Large intestine (tissue), 3 donors: Measurements from ENCODE around the gene CEP55. TPM values are rescaled to one million over a fixed set of nuclear protein-coding genes. Genes with fewer than 3 reads are reported as not detected.
A peak's percentile ranks its signal among the peaks of the same experiment; 100 is the strongest.

Experiments
- DNase-seq, 2 donors: peaks; one replicate each; pipeline versions ENCODE4 v3.0.0 to v3.0.0-alpha.2; 2013
- H3K27ac ChIP-seq: one replicate; pipeline ENCODE4 v1.5.1; 2013; ENCODE audit warnings: low read length
- H3K27me3 ChIP-seq: 2 replicates; pipeline ENCODE4 v1.6.1; 2013; ENCODE audit warnings: low read length; ENCODE audit not compliant: control insufficient read depth, insufficient read depth
- H3K36me3 ChIP-seq: 2 replicates; pipeline ENCODE4 v1.6.1; 2013; ENCODE audit warnings: low read length; ENCODE audit not compliant: control insufficient read depth, insufficient read depth
- H3K4me1 ChIP-seq: one replicate; pipeline ENCODE4 v1.6.1; 2013; ENCODE audit warnings: low read length; ENCODE audit not compliant: control insufficient read depth, insufficient read depth
- H3K4me3 ChIP-seq: one replicate; pipeline ENCODE4 v1.5.1; 2013; ENCODE audit warnings: low read length
- H3K9me3 ChIP-seq: one replicate; pipeline ENCODE4 v1.6.1; 2013; ENCODE audit warnings: mild to moderate bottlenecking, low read depth, low read length, moderate library complexity; ENCODE audit not compliant: control insufficient read depth
- WGBS: methylation state at CpG from one replicate; pipeline ENCODE4 v1.1.5; 2013; ENCODE audit warnings: low lambda C conversion rate; ENCODE audit not compliant: insufficient coverage; 5-methylcytosine and 5-hydroxymethylcytosine counted together
- polyA plus RNA-seq: library from polyadenylated mRNA; unstranded; fragments of 120-200 nt; gene quantifications from one replicate; pipeline ENCODE4 v1.2.1, GENCODE V29; 2013

The CEP55 gene
- polyA plus RNA-seq, 1 donor = 6.8 TPM

DNA sequence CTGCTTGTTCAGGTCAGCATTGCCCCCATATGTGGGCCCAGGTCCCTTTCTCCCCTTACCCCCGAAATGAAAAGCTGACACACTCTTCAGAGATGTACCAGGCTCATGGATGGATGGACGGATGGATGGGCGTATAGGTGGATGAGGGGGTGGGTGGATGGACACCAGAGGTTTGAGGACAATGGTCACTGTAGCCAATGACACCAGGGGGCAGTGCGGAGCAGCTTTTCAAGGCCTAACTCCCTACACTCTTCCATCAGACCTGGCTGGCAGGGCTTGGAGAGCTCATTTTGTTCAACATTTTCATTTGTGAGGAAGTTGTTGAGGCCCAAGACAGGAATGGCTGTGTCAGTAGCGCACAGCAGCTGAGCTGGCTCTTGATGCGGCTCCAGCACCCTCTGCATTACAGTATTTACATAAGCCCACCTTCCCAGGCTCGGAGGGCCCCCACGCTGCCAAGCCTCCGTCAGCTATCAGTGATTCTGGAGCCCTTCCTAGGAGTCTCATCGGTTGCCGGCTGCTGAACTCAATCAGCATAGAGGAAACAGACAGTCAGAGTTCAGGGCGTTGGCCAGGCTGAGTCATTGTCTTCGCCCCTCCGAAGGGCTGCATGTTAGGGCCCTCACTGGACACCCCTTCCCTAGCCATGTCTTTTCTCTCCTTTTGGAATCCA lies 58.5 kb downstream of the CEP55 start:
- H3K27ac ChIP-seq = no peak overlapping the region
- no peaks in the 10 kb centered on the region for H3K36me3 ChIP-seq
- DNase-seq = peak; percentile 41 to 60
- peaks cover 5% of the 10 kb centered on the region for H3K9me3 ChIP-seq
- H3K4me1 ChIP-seq = peaks cover 29% of the 10 kb centered on the region
- no peak overlapping the region for H3K4me3 ChIP-seq
- no peaks in the 10 kb centered on the region for H3K27me3 ChIP-seq
- WGBS = 0% methylated on average over 1 of the region's 14 CpGs

DNA sequence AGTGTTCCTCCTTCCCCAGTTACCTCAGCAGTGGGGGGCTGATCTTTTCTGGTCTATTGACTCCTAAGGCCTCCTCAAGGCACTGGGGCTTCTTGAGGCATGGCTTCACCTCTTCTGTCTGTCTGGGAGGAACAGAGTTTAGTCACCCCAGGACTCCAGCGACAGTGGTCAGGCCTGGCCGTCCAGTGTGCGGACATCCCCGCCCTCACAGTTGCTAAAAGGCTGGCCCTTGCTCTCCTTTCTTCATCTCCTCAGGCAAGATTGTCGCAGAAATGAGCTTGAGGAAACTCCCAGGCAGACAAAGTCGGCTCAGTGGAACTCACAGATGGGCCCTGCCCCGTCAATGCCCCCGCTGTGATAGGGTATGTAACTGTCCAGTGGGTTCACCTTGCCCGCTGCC lies 63.1 kb downstream of the CEP55 start:
- H3K4me1 ChIP-seq = peaks cover 9% of the 10 kb centered on the region
- no peak overlapping the region for H3K4me3 ChIP-seq
- no peaks in the 10 kb centered on the region for H3K27me3 ChIP-seq
- H3K36me3 ChIP-seq = no peaks in the 10 kb centered on the region
- peaks cover 5% of the 10 kb centered on the region for H3K9me3 ChIP-seq
- no peak for DNase-seq
- H3K27ac ChIP-seq = no peak overlapping the region
- no CpG with 5 or more reads among the region's 9 CpGs for WGBS

DNA sequence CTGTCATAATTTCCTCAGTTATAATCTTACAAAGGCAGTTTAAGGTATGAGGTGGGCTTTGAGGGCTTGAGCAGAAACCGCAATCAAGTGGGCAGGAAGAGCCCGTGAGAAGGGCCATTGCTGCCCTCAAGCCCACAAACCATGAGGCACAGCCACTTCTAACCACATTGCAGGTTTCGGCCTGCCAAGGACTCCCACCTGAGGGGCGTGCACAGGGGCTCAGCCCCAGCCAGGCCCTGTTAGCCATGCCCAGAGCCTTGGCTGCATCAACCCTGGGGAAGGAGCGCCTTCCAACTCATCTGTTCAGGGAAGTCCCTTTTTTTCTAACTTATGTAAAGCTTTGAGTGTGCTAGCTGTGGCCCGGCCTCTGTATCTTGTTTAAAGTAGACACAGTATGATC lies 64.1 kb downstream of the CEP55 start:
- Histone ChIP-seq H3K4me3 (no peak overlapping the region), H3K9me3 (peaks cover 5% of the 10 kb centered on the region), H3K36me3 (no peaks in the 10 kb centered on the region), H3K4me1 (no peaks in the 10 kb centered on the region), H3K27ac (no peak overlapping the region), H3K27me3 (peaks cover 7% of the 10 kb centered on the region)
- WGBS = no CpG with 5 or more reads among the region's 6 CpGs
- no peak for DNase-seq

DNA sequence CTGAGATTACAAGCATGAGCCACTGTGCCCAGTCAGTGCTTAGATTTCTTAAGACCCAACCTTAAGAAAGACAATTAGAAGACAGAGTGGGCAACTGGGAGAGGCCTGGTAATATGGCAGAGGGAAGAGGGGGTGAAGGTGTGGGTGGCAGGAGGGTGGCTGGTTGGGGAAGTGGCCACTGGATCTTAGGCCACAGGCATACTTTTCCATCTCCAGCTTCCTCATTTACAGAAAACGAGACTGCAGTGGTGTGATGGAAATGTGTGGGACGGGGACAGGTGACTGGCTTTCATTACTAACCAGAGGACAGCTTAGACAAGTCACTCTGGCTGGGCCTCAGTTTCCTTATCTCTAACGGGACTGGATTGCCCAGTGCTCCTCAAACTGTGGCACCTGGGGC lies 69.0 kb downstream of the CEP55 start:
- DNase-seq = no peak
- Histone ChIP-seq H3K27me3 (peaks cover 51% of the 10 kb centered on the region), H3K4me3 (no peak overlapping the region), H3K4me1 (no peaks in the 10 kb centered on the region), H3K9me3 (no peaks in the 10 kb centered on the region), H3K36me3 (no peaks in the 10 kb centered on the region), H3K27ac (no peak overlapping the region)
- WGBS = 80% methylated on average over 1 of the region's 3 CpGs

DNA sequence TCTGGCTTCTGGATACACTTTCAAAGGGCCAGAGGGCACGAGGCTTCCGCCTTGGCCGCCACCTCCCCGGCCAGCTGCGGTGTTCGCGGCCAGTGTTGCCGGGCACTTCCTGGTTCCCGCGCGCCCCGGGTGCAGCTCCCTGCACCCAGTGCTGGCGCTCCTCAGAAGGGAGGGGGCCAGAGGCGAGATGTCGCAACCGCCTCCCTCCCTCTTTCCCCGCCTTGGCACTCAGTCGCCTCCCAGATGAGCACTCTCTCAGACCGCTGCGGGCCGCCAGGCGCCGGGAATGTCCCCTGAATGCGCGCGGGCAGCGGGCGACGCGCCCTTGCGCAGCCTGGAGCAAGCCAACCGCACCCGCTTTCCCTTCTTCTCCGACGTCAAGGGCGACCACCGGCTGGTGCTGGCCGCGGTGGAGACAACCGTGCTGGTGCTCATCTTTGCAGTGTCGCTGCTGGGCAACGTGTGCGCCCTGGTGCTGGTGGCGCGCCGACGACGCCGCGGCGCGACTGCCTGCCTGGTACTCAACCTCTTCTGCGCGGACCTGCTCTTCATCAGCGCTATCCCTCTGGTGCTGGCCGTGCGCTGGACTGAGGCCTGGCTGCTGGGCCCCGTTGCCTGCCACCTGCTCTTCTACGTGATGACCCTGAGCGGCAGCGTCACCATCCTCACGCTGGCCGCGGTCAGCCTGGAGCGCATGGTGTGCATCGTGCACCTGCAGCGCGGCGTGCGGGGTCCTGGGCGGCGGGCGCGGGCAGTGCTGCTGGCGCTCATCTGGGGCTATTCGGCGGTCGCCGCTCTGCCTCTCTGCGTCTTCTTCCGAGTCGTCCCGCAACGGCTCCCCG lies 70.2 kb downstream of the CEP55 start, which contains the start of gene FFAR4:
Gene FFAR4 (plus strand): TSS at position 231 of the 842 bp plus-strand sequence. CDS start 56 bp downstream, at position 287.
- no peaks in the 10 kb centered on the region for H3K9me3 ChIP-seq
- H3K36me3 ChIP-seq = no peaks in the 10 kb centered on the region
- WGBS = no CpG with 5 or more reads among the region's 85 CpGs
- H3K27ac ChIP-seq = no peak within 1 kb of the TSS
- peak within 1 kb of the TSS; percentile 4 for H3K4me3 ChIP-seq
- peak in 1 of 2 donors; percentile 56 for DNase-seq
- H3K27me3 ChIP-seq = peaks cover 61% of the 10 kb centered on the region
- no peaks in the 10 kb centered on the region for H3K4me1 ChIP-seq

DNA sequence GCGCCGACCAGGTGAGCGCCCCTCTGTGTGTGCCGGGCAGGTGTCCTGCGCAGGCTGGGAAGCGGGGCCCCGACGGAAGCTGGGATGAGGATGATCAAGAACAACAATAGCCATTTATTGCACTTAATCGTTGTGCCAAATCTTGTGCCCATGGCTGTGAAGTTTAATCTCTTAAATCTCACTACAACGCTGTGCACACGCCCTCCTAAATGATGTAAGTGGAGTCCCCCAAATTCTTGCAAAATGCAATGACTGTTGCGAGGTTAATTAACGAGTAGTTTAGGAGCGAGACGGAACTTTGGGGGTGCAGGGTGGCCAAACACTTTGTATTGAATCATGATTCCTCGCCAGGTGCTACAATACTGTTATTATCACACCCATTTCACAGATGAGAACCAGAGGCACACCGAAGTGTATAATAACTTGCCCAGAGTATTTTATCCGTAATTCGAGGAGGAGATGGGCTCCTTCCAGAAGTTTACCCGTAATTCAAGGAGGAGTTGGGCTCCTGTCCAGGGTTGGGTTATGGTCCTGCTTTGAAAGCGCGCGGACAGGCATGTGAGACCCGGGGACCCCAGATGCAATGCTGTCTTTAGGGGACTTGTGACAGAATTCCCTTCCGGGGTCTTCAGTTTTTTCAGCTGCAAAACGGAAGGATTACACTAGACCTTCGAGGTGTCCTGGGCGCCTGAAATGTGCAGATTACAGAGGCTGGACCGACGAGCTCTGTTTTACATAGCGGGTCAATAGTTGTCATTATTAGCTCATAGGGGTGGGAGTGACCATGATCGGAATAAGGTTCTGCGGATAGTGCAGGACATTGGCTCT lies 71.1 kb downstream of the CEP55 start:
- Histone ChIP-seq H3K27ac (no peak overlapping the region), H3K4me1 (no peaks in the 10 kb centered on the region), H3K4me3 (no peak overlapping the region), H3K9me3 (no peaks in the 10 kb centered on the region), H3K36me3 (no peaks in the 10 kb centered on the region), H3K27me3 (peaks cover 61% of the 10 kb centered on the region)
- DNase-seq = no peak
- WGBS = 20% methylated on average over 1 of the region's 33 CpGs

DNA sequence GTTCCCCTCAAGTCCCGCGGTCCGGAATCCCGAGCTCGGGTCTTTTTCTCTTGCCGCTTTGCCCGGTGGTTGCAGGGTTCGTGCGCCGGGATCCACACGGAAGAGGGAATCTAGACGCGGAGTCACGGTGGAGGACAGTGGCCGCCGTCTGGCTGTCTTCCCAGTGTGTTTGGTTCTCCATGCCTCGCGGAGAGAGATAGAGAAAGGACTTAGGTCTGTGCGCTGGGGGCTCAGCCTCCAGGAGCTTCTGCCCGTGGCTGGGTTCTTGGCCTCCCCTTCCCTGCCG lies 71.6 kb downstream of the CEP55 start:
- H3K27me3 ChIP-seq = peaks cover 61% of the 10 kb centered on the region
- H3K27ac ChIP-seq = no peak overlapping the region
- DNase-seq = no peak
- no peaks in the 10 kb centered on the region for H3K36me3 ChIP-seq
- H3K4me1 ChIP-seq = no peaks in the 10 kb centered on the region
- H3K4me3 ChIP-seq = no peak overlapping the region
- no CpG with 5 or more reads among the region's 21 CpGs for WGBS
- no peaks in the 10 kb centered on the region for H3K9me3 ChIP-seq

DNA sequence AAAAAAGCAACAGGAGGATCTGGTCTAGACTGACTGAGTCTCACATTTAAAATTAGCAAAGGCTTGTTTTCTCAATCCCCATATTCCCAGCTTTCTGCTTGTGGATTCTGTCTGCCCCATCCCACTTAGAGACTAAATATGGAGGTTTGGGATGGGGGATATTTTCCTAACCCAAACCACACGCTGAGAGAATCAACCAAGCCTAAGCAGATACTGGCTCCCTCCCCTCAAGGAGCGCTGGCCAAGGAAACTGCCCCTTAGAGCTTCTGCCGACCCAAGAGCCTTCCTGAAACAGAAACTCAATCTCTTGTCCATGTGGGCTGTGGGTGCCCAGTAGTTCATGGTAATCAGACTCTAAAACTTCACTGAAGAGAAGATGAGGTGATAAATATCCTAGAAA lies 74.0 kb downstream of the CEP55 start:
- Histone ChIP-seq H3K27ac (no peak overlapping the region), H3K27me3 (peaks cover 56% of the 10 kb centered on the region), H3K36me3 (no peaks in the 10 kb centered on the region), H3K4me1 (no peaks in the 10 kb centered on the region), H3K4me3 (no peak overlapping the region), H3K9me3 (no peaks in the 10 kb centered on the region)
- WGBS = no CpG with 5 or more reads among the region's 3 CpGs
- DNase-seq = no peak

DNA sequence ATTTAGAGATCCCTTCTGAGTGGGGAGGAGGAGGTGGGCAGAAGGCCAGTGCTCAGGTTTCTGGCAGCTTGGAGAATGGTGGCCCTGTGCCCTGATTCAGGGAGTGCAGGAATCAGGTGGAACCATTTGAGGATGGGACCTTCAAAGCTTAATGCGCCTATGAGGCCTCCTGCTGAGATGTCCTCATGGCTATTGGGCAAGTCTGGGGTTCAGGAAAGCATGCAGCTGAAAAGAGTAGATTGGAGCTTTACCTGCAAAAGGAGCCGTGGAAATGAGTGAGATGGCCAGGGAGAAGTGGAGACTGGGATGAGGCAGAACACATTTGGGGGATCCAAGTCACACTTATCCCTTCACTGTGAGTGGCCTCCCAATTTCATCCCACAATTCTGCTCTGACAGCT lies 76.2 kb downstream of the CEP55 start:
- H3K27me3 ChIP-seq = peaks cover 34% of the 10 kb centered on the region
- H3K4me3 ChIP-seq = no peak overlapping the region
- no peaks in the 10 kb centered on the region for H3K36me3 ChIP-seq
- WGBS = no CpG with 5 or more reads among the region's 2 CpGs
- no peaks in the 10 kb centered on the region for H3K4me1 ChIP-seq
- H3K9me3 ChIP-seq = no peaks in the 10 kb centered on the region
- H3K27ac ChIP-seq = no peak overlapping the region
- DNase-seq = no peak
